Measurements from ENCODE around the gene TOX3. TPM values are rescaled to one million over a fixed set of nuclear protein-coding genes. Genes with fewer than 3 reads are reported as not detected.

Gene TOX3
- total and polyA plus RNA-seq, 2 experiments from 2014 or later = 9.8 to 15.6 TPM

- TF ChIP-seq STAT1 (IDR thresholded peaks at IDR 0.05; ENCODE audit: unreplicated experiment) = no peak
- TF ChIP-seq POLR2AphosphoS5 (IDR thresholded peaks at IDR 0.05; ENCODE audit: low read depth) = no peak
- TF ChIP-seq, protein P1, sequence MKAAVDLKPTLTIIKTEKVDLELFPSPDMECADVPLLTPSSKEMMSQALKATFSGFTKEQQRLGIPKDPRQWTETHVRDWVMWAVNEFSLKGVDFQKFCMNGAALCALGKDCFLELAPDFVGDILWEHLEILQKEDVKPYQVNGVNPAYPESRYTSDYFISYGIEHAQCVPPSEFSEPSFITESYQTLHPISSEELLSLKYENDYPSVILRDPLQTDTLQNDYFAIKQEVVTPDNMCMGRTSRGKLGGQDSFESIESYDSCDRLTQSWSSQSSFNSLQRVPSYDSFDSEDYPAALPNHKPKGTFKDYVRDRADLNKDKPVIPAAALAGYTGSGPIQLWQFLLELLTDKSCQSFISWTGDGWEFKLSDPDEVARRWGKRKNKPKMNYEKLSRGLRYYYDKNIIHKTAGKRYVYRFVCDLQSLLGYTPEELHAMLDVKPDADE (IDR thresholded peaks at IDR 0.05) = no peak
- TF ChIP-seq ZNF331 (CRISPR knock-in tag; IDR thresholded peaks at IDR 0.05; ENCODE audit: low read depth) = no peak
- no peak for TF ChIP-seq CREB1 (CRISPR knock-in tag; IDR thresholded peaks at IDR 0.05; ENCODE audit: low read depth)
- TF ChIP-seq, protein P2, sequence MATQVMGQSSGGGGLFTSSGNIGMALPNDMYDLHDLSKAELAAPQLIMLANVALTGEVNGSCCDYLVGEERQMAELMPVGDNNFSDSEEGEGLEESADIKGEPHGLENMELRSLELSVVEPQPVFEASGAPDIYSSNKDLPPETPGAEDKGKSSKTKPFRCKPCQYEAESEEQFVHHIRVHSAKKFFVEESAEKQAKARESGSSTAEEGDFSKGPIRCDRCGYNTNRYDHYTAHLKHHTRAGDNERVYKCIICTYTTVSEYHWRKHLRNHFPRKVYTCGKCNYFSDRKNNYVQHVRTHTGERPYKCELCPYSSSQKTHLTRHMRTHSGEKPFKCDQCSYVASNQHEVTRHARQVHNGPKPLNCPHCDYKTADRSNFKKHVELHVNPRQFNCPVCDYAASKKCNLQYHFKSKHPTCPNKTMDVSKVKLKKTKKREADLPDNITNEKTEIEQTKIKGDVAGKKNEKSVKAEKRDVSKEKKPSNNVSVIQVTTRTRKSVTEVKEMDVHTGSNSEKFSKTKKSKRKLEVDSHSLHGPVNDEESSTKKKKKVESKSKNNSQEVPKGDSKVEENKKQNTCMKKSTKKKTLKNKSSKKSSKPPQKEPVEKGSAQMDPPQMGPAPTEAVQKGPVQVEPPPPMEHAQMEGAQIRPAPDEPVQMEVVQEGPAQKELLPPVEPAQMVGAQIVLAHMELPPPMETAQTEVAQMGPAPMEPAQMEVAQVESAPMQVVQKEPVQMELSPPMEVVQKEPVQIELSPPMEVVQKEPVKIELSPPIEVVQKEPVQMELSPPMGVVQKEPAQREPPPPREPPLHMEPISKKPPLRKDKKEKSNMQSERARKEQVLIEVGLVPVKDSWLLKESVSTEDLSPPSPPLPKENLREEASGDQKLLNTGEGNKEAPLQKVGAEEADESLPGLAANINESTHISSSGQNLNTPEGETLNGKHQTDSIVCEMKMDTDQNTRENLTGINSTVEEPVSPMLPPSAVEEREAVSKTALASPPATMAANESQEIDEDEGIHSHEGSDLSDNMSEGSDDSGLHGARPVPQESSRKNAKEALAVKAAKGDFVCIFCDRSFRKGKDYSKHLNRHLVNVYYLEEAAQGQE (IDR thresholded peaks at IDR 0.05; ENCODE audit: unreplicated experiment) = no peak
Observed at GRCh38 chr16:52480237-52480636, 66.7 kb downstream of the TOX3 start (continued).

DNA sequence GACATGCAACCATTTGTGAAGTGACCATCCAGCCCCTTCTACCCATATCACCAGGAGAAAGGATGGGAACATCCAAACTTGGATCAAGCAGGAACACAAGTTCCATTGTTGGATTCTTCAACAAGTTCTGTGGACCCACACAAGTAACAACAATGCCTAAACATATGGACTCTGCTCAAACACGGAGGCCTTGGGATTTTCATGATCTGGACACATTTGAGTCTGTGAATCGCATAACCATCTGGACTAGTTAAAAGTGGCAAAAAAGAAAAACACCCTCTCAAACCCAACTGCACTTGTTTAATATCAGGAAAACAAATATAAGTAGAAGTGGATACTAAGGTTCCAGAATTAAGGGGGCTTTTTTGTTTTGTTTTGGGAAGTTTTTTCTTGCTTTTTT is 70.8 kb downstream of the TOX3 start:
- H3K27me3 Mint-ChIP-seq (ENCODE audit: insufficient read depth, low read depth, poor library complexity) = no peaks in the 10 kb centered on the region
- peaks cover 17% of the 10 kb centered on the region for H3K36me3 Mint-ChIP-seq (ENCODE audit: low read depth)
- TF ChIP-seq, protein P1 (IDR thresholded peaks at IDR 0.05) = no peak
- TF ChIP-seq JUNB (IDR thresholded peaks at IDR 0.05; ENCODE audit: unreplicated experiment) (no peak), STAT1 (IDR thresholded peaks at IDR 0.05; ENCODE audit: unreplicated experiment) (no peak), EZH2phosphoT487 (IDR thresholded peaks at IDR 0.05; ENCODE audit: unreplicated experiment) (no peak), CREB1 (CRISPR knock-in tag; IDR thresholded peaks at IDR 0.05; ENCODE audit: low read depth) (no peak), EZH2 (IDR thresholded peaks at IDR 0.05; ENCODE audit: low read depth, unreplicated experiment) (no peak), ZNF114 (CRISPR knock-in tag; IDR thresholded peaks at IDR 0.05) (no peak)
- TF ChIP-seq, protein P3, sequence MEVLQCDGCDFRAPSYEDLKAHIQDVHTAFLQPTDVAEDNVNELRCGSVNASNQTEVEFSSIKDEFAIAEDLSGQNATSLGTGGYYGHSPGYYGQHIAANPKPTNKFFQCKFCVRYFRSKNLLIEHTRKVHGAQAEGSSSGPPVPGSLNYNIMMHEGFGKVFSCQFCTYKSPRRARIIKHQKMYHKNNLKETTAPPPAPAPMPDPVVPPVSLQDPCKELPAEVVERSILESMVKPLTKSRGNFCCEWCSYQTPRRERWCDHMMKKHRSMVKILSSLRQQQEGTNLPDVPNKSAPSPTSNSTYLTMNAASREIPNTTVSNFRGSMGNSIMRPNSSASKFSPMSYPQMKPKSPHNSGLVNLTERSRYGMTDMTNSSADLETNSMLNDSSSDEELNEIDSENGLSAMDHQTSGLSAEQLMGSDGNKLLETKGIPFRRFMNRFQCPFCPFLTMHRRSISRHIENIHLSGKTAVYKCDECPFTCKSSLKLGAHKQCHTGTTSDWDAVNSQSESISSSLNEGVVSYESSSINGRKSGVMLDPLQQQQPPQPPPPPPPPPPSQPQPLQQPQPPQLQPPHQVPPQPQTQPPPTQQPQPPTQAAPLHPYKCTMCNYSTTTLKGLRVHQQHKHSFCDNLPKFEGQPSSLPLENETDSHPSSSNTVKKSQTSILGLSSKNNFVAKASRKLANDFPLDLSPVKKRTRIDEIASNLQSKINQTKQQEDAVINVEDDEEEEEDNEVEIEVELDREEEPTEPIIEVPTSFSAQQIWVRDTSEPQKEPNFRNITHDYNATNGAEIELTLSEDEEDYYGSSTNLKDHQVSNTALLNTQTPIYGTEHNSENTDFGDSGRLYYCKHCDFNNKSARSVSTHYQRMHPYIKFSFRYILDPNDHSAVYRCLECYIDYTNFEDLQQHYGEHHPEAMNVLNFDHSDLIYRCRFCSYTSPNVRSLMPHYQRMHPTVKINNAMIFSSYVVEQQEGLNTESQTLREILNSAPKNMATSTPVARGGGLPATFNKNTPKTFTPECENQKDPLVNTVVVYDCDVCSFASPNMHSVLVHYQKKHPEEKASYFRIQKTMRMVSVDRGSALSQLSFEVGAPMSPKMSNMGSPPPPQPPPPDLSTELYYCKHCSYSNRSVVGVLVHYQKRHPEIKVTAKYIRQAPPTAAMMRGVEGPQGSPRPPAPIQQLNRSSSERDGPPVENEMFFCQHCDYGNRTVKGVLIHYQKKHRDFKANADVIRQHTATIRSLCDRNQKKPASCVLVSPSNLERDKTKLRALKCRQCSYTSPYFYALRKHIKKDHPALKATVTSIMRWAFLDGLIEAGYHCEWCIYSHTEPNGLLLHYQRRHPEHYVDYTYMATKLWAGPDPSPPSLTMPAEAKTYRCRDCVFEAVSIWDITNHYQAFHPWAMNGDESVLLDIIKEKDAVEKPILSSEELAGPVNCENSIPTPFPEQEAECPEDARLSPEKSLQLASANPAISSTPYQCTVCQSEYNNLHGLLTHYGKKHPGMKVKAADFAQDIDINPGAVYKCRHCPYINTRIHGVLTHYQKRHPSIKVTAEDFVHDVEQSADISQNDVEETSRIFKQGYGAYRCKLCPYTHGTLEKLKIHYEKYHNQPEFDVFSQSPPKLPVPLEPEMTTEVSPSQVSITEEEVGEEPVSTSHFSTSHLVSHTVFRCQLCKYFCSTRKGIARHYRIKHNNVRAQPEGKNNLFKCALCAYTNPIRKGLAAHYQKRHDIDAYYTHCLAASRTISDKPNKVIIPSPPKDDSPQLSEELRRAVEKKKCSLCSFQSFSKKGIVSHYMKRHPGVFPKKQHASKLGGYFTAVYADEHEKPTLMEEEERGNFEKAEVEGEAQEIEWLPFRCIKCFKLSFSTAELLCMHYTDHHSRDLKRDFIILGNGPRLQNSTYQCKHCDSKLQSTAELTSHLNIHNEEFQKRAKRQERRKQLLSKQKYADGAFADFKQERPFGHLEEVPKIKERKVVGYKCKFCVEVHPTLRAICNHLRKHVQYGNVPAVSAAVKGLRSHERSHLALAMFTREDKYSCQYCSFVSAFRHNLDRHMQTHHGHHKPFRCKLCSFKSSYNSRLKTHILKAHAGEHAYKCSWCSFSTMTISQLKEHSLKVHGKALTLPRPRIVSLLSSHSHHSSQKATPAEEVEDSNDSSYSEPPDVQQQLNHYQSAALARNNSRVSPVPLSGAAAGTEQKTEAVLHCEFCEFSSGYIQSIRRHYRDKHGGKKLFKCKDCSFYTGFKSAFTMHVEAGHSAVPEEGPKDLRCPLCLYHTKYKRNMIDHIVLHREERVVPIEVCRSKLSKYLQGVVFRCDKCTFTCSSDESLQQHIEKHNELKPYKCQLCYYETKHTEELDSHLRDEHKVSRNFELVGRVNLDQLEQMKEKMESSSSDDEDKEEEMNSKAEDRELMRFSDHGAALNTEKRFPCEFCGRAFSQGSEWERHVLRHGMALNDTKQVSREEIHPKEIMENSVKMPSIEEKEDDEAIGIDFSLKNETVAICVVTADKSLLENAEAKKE (CRISPR knock-in tag; IDR thresholded peaks at IDR 0.05) = no peak

More for the DNA sequence above, 70.8 kb downstream of the TOX3 start:
- no peak for DNase-seq (ENCODE audit: low spot score)
- Histone ChIP-seq H4K20me1 (replicated peaks; ENCODE audit: insufficient read depth) (no peaks in the 10 kb centered on the region; the same call in 1 of the 2 replicates), H3K27ac (ENCODE audit: low read depth) (no peak overlapping the region), H3K79me2 (replicated peaks; ENCODE audit: insufficient read depth) (peaks cover 37% of the 10 kb centered on the region), H3K9me2 (ENCODE audit: insufficient read depth) (peaks cover 16% of the 10 kb centered on the region), H3K4me1 (ENCODE audit: insufficient read depth) (peaks cover 29% of the 10 kb centered on the region), H3K4me2 (peak overlapping the region; percentile 59), H2AFZ (no peak overlapping the region), H3K36me3 (ENCODE audit: insufficient read depth) (no peaks in the 10 kb centered on the region), H3K4me3 (no peak overlapping the region), H3K27me3 (ENCODE audit: insufficient read depth) (no peaks in the 10 kb centered on the region), H3F3A (replicated peaks; ENCODE audit: low read depth) (no peaks in the 10 kb centered on the region)
- Mint-ChIP-seq H3K4me3 (no peak overlapping the region), H3K9me3 (peaks cover 5% of the 10 kb centered on the region; the same call in 2 of the 3 replicates), H3K4me1 (peaks cover 23% of the 10 kb centered on the region), H3K27ac (no peak overlapping the region)
- ATAC-seq = no peak
